ENCODE measurements around the gene ZSCAN10.
"Not testable (repeated sequence)": the region's sequence is repeated elsewhere in the genome, so short reads cannot be mapped to it uniquely, and the experiment has no call there.

Gene ZSCAN10

DNA sequence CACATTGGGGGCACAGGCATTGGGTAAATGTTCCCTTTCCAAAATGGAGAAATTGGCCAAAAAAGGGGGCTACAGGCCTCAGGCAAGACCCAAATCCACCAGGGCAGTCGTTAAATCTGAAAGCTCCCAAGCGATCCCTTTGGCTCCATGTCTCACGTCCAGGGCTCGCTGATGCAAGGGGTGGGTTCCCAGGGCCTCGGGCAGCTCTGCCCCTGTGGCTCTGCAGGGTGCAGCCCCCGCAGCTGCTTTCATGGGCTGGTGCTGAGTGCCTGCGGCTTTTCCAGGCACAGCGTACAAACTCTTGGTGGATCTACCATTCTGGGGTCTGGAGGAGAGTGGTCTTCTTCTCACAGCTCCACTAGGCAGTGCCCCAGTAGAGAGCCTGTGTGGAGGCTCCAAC is 15.7 kb downstream of the ZSCAN10 start:
- DNase-seq = not testable (repeated sequence)

DNA sequence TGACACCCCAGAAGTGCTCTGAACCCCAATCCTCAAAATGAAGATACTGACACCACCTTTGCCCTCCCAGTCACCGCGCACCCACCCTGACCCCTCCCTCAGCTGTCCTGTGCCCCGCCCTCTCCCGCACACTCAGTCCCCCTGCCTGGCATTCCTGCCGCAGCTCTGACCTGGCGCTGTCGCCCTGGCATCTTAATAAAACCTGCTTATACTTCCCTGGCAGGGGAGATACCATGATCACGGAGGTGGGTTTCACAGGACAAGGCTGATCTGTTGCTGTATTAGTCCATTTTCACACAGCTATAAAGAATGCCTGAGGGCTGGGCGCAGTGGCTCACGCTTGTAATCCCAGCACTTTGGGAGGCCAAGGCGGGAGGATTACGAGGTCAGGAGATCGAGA is 17.1 kb downstream of the ZSCAN10 start:
- not testable (repeated sequence) for DNase-seq

GRCh38 chr16:3080024-3080423 is 19.1 kb downstream of the ZSCAN10 start:
- DNase-seq = no peak

DNA sequence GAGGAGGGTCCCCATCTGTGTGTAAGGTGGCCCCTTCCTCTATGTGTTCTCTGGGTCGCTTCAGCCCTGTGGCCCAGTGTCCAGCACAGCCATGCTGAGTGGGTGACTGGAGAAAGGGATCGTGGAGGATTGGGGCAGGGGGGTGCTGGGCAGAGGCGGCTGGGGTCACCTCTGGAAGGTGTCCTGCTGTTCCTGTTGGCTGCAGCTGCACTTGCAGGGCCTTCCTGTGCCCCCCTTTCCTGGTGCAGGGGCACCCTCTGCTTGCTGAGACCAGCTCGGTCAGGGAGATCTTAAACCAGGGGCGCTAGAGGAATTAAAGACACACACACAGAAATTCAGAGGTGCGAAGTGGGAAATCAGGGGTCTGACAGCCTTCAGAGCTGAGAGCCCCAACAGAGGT is 22.5 kb downstream of the ZSCAN10 start:
- no peak for DNase-seq

GRCh38 chr16:3075946-3076345 is 23.1 kb downstream of the ZSCAN10 start:
- not testable (repeated sequence) for DNase-seq

DNA sequence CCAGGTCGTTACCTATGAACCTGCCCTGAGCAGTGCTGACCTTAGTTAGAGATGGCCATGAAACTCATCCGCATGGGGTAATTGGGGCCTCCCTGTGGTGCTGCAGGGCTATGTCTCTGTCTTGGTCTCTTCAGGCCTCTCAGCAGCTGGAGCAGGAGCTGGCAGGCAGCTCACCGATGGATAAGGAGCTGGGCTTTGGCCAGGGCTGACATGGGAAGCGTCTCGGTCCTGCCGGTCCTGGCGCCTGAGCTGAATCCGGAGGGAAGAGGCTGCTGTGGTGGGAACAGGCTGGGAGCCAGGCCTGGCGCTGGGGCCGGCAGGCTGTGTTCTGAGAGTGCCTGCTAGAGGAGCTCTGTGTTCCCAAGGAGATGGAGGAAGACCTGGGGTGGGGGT is 23.6 kb downstream of the ZSCAN10 start:
- no peak for DNase-seq

DNA sequence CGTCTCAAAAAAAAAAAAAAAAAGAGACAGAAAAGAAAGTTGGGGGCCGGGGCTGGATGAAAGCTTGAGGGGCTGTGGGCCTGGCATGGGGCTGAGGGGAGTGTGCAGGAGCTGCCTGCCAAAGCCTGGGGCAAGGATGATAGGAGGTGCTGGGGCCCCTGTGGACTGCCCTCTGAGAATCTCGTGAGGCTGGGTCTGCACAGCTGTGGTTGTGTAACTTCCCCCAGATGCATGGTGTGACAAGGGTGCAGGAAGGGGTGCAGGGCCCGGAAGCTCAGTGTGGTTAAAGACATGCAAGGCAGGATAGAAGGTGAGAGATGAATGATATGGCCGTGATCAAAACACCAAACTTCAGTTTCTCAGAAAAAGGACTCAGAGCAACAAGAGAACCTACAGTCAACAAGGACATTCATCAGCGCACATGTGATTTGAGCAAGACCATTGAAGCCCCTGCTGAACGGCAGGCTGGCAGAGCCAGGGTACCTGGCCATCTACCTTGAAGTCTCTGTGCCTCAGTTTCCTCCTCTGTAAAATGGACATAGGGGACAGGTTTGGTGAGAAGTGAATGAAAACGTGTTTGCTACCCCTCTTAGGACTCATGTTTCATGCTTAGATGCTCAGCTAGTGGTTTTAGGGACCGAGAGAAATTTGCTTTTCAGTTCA is 24.1 kb downstream of the ZSCAN10 start:
- no peak for DNase-seq

DNA sequence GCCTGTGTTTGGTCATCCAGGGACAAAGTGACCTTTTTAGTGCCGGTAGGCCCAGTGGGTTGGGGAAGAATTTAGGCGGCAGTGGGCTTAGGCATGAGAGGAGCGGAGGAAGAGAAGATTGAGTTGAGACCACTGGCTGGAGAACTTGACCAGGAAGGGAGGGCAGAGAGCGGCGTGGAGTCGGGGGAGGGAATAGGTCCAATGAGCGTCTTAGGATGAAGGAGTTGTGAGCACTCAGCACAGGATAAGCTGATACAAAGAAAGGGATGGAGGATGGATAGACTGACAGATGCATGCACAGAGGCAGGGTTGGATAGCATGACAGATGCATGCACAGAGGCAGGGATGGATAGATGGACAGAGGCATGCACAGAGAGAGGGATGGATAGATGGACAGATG is 25.6 kb downstream of the ZSCAN10 start:
- DNase-seq = no peak

DNA sequence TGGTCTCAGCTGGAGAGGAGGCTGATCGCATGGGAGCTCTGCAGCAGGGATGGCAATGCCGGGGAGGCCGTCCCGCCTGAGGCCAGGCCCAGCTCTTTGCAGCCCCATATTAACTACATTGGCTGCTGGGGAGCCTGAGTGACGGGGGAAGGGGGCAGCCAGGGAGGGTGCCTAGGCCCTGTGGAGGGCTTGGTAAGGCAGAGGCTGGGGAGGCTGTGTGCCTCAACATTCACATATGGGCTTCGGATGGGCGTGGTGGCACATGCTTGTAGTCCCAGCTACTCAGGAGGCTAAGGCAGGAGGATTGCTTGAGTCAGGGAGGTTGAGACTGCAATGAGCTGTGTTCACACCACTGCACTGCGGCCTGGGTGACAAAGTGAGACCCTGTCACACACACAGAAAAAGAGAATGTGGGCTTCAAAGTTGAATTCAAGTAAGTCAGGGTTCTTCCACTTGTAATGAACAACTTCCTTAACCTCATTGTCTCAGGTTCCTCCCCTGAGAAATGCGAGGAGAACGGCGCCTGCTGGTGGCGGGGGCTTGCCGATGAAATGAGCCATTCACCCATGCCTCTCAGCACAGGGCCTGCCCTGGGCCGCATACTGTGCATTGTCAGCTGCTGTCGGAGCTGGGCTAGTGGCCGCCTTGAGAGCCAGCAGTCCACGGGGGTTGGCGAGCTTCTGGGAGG is 26.4 kb downstream of the ZSCAN10 start:
- DNase-seq = not testable (repeated sequence)

DNA sequence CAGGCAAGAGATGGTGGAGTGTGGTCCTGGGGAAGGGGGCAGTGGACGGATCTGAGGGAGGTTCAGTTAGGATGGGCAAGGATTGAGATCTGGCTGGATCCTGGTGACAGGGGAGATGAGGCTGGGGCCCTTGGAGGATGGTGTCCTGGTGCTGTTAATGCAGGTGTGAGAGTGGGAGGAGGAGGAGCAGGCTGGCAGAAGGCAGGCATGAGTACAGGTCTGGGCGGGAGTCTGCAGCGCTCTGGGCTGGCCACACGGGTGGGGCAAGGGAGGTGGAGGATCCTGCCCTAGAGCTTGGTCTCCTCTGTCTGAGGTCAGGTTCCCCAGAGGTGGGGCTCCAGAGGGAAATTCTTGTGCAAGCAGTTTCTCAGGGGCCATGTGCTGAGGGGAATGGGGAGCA is 26.9 kb downstream of the ZSCAN10 start:
- DNase-seq = not testable (repeated sequence)

- no peak for DNase-seq
Measured at GRCh38 chr16:3071655-3072054, 27.4 kb downstream of the ZSCAN10 start.

- no peak for DNase-seq
Measured at GRCh38 chr16:3070608-3071111, 28.4 kb downstream of the ZSCAN10 start.

- not testable (repeated sequence) for DNase-seq
Measured at GRCh38 chr16:3069146-3069545, 29.9 kb downstream of the ZSCAN10 start.

GRCh38 chr16:3068487-3068886 is 30.6 kb downstream of the ZSCAN10 start:
- DNase-seq = no peak

DNA sequence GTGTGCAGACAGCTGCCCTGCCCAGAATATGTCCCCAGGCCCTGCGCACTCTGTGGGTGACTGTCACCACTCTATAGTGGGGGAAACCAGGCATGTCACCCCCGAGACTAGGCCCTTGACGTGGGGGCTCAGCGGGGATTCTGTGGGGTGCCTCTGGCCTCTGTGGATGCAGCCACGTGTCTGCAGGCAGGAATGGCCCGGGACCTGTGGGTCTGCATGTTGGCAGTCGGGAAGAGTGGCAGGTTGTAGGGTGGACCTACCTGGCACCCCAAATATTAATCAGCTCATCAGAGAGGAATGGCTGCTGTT is 32.7 kb downstream of the ZSCAN10 start:
- DNase-seq = no peak

GRCh38 chr16:3065742-3066439 is 33.2 kb downstream of the ZSCAN10 start:
- no peak for DNase-seq

GRCh38 chr16:3065069-3065741 is 33.9 kb downstream of the ZSCAN10 start, which contains the start of gene IL32:
Gene IL32, plus strand, starts transcription at chr16:3065640. Its CDS starts 172 bp downstream, at chr16:3065812.
- no peak for DNase-seq

- no peak for DNase-seq
Measured at GRCh38 chr16:3063625-3064386, 35.3 kb downstream of the ZSCAN10 start.

DNA sequence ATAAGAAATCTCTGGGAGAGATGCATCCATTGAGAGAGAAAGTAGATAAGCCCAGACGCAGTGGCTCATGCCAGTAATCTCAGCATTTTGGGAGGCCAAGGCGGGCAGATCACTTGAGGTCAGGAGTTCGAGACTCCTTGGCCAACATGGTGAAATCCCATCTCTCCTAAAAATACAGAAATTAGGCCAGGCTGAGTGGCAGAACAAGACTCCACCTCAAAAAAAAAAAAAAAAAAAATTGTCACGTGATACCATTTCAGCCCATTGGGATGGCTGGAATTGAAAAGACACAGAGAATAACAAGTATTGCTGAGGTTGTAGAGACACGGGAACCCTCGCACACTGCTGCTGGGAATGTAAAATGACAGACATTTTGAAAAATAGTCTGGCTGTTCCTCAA is 36.5 kb downstream of the ZSCAN10 start:
- DNase-seq = no peak

GRCh38 chr16:3060339-3061127 is 38.6 kb downstream of the ZSCAN10 start:
- no peak for DNase-seq

DNA sequence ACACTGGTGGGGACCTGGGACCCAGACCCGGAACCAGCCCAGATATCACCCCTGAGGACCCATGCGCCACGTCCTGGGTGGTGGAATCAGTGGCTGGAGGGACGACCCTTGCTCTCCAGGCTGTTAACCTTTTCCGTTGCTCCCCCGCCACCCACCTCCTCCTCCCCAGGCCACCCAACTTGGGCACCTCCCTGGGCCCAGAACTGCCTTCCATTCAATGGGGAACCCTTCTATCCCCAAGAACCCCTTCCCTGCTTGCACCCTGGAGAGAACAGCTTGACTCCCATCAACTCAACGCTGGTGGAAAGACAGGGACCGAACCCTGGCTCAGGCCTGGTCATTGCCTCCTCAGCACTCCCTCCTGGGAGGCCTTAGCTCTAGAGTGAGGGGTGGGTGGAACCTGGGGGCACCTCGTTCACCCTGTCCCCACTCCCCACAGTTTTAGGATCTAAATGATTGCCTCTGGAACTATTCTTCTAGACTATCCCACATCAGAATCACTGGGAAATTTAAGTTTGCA is 39.3 kb downstream of the ZSCAN10 start:
- DNase-seq = no peak

Data from NCI-H524 treated with DMSO at 0.1 percent for 48 hours (cell line).